ENCODE results near the gene NBEAL2. TPM values are rescaled to one million over a fixed set of nuclear protein-coding genes. Genes with fewer than 3 reads are reported as not detected.

NBEAL2 gene
- total and polyA plus RNA-seq, 2 of the 4 experiments (the other 2 are of a cell fraction), result 2.2 to 12.5 TPM

DNA sequence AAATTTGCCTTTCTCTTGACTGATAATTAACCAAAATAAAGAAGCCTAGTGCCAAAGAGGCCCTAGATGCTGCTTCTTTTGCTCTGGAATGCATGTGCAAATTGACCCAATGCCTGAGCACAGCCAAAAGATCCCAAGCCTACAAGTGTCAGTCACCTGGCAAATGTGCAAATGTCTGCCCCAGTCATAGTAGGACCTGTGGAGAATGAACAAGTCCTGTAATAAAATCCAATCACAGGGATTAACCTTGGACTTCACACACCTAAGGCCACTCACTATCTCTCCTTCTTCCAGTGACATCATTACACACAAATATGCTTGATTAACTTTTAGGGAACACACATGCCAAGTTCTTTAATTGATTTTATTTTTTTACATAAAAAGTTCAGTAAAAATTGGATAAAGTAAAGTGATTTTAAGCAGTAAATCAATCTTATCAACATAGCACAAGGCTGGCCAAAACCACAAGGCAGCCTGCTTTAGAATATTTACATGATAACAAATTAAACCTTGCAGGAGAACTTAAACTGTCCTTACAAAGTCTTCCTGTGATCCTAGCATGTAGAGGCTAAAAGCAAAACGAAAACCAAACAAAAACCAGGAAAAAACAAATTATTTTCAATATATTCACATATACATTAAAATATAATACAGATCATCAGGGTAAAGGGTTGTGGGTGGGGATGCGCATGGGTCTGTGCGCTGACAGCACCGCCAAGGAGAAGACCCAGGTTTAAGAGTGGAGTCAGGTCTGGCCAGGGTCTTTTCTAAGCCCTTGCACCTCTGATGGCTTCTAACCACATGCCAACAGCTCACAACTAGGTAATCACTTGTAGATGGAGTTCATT is 36.8 kb downstream of the NBEAL2 start (continued):
- TF ChIP-seq, protein P1, sequence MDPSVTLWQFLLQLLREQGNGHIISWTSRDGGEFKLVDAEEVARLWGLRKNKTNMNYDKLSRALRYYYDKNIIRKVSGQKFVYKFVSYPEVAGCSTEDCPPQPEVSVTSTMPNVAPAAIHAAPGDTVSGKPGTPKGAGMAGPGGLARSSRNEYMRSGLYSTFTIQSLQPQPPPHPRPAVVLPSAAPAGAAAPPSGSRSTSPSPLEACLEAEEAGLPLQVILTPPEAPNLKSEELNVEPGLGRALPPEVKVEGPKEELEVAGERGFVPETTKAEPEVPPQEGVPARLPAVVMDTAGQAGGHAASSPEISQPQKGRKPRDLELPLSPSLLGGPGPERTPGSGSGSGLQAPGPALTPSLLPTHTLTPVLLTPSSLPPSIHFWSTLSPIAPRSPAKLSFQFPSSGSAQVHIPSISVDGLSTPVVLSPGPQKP (IDR thresholded peaks at IDR 0.05; ENCODE audit: borderline replicate concordance, low read depth, low read length), result no peak

DNA sequence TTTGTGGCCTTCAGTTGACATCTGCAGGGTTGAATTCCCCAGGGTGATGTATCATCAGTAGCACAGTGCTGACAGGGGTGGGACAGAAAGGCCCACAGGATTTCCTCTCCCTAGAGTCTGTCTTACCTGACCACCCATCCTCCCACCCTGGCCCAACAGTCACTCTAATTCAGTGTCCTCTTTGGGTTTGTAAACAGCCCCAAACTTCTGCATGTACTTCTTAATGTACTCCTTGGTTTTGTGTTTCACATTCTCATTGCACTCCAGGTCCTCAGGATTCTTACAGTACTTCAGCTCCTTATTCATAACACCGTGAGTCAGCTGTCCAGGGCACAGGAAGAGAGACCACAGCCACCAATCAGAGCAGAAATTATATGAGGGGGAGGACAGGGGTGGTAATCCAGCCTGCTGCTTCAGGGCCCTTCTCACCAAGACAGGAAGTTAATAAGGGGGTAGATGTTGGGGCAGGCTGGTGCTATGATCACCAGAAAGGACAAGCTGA is 37.5 kb downstream of the NBEAL2 start:
- Histone ChIP-seq H3K4me1 (ENCODE audit: control insufficient read depth, insufficient read depth, low read length) (peaks cover 16% of the 10 kb centered on the region), H2BK5ac (ENCODE audit: low read depth, low read length, poor library complexity, severe bottlenecking) (peak overlapping the region; percentile 70), H3K9me1 (ENCODE audit: insufficient read depth, low read length) (peaks cover 32% of the 10 kb centered on the region), H3K23ac (ENCODE audit: low read depth, low read length) (peak overlapping the region; percentile 46), H3K36me3 (ENCODE audit: control insufficient read depth, insufficient read depth, low read length) (peaks cover 26% of the 10 kb centered on the region), H4K91ac (ENCODE audit: insufficient read depth, low read depth, low read length) (peak overlapping the region; percentile 29; the same call in 1 of the 2 replicates), H2AFZ (replicated peaks; ENCODE audit: low read length, poor library complexity) (peak overlapping the region; percentile 5), H3K18ac (ENCODE audit: low read depth, low read length) (no peak overlapping the region), H3K14ac (replicated peaks; ENCODE audit: low read depth, low read length) (peak overlapping the region; percentile 46; the same call in 1 of the 2 replicates), H4K20me1 (ENCODE audit: insufficient read depth, low read length) (peaks cover 24% of the 10 kb centered on the region), H2BK15ac (ENCODE audit: low read depth, low read length) (peak overlapping the region; percentile 81; the same call in 1 of the 3 replicates), H3K56ac (ENCODE audit: extremely low read depth, insufficient read depth, low read length) (peak overlapping the region; percentile 21; the same call in 1 of the 2 replicates), H3K4me2 (ENCODE audit: low read depth, low read length) (peak overlapping the region; percentile 48; the same call in 1 of the 2 replicates), H3K79me1 (ENCODE audit: low read depth in 1 of 2, low read length in 2 of 2) (peaks cover 29 to 71% of the 10 kb centered on the region in 2 experiments), H3K27ac (ENCODE audit: insufficient read depth, low read length) (peak overlapping the region; percentile 38), H3K9ac (ENCODE audit: low read depth, low read length) (no peak overlapping the region), H3K4ac (ENCODE audit: low read depth, low read length) (peak overlapping the region; percentile 60), H3K9me3 (ENCODE audit: control insufficient read depth, insufficient read depth, low read length) (no peaks in the 10 kb centered on the region), H3K4me3 (ENCODE audit: insufficient read depth, low read depth, low read length) (no peak overlapping the region), H2AK9ac (replicated peaks; ENCODE audit: low read depth, low read length, poor library complexity) (peak overlapping the region; percentile 58), H2BK20ac (ENCODE audit: low read depth, low read length) (no peak overlapping the region; the same call in 1 of the 2 replicates), H2BK120ac (ENCODE audit: low read depth, low read length) (peak overlapping the region; percentile 17), H3K27me3 (ENCODE audit: control insufficient read depth, insufficient read depth, low read length) (no peaks in the 10 kb centered on the region), H2AK5ac (ENCODE audit: low read depth, low read length) (0 out of 2 replicates have a peak overlapping the region, but pooled peaks have one; percentile 62), H4K8ac (ENCODE audit: low read depth in 2 of 2, low read length in 2 of 2) (peak overlapping the region in 1 of 2 experiments; percentile 57; a peak in 1 of 4 replicates), H4K5ac (ENCODE audit: low read depth, low read length) (no peak overlapping the region)
- POLR2A ChIA-PET (ENCODE audit: unreplicated experiment), result no interaction called here
- in situ Hi-C loops (cut with MboI; ENCODE audit: low sequenced_read_pairs), result no loop called here
- intact Hi-C loops (cut with micrococcal nuclease), result no loop called here
- ATAC-seq (ENCODE audit: low read depth), result peak; percentile 93
- dilution Hi-C loops (cut with HindIII; ENCODE audit: low sequenced_read_pairs, unreplicated experiment), result no loop called here
- CTCF ChIA-PET, result interaction anchor here (0.7 kb wide), 1 partner anchor 65 kb away, joined by 3 read pairs; no protein-coding TSS in a partner anchor
- DNase-seq, result peak; percentile 90
- TSS peak; percentile 96 for BruUV-seq (replicated peaks)
- 0% methylated on average over 1 of the region's 1 CpG; no CpG with 5 or more reads in 1 of the 2 experiments for WGBS, 2 experiments (ENCODE audit: extremely low coverage in 2 of 2, insufficient read length in 1 of 2)
- TF ChIP-seq, protein P2, sequence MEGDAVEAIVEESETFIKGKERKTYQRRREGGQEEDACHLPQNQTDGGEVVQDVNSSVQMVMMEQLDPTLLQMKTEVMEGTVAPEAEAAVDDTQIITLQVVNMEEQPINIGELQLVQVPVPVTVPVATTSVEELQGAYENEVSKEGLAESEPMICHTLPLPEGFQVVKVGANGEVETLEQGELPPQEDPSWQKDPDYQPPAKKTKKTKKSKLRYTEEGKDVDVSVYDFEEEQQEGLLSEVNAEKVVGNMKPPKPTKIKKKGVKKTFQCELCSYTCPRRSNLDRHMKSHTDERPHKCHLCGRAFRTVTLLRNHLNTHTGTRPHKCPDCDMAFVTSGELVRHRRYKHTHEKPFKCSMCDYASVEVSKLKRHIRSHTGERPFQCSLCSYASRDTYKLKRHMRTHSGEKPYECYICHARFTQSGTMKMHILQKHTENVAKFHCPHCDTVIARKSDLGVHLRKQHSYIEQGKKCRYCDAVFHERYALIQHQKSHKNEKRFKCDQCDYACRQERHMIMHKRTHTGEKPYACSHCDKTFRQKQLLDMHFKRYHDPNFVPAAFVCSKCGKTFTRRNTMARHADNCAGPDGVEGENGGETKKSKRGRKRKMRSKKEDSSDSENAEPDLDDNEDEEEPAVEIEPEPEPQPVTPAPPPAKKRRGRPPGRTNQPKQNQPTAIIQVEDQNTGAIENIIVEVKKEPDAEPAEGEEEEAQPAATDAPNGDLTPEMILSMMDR (conservative IDR thresholded peaks at IDR 0.05; ENCODE audit: low read depth, low read length), result no peak
- no peak for TF ChIP-seq MXI1 (IDR thresholded peaks at IDR 0.05; ENCODE audit: borderline replicate concordance, low read depth, low read length)
- no peak for TF ChIP-seq RAD21 (IDR thresholded peaks at IDR 0.05; ENCODE audit: low read length)
- no peak for TF ChIP-seq BHLHE40 (IDR thresholded peaks at IDR 0.05; ENCODE audit: low read depth, low read length)
- TF ChIP-seq CEBPB (IDR thresholded peaks at IDR 0.05; ENCODE audit: low read depth, low read length), result no peak
- 0 out of 2 replicates have a peak, but pooled peaks have one; percentile 15 for TF ChIP-seq FOS (IDR thresholded peaks at IDR 0.05; ENCODE audit: low read depth, low read length)
- TF ChIP-seq, protein P1 (IDR thresholded peaks at IDR 0.05; ENCODE audit: borderline replicate concordance, low read depth, low read length), result no peak
- TF ChIP-seq MAZ (IDR thresholded peaks at IDR 0.05; ENCODE audit: borderline replicate concordance, low read depth, low read length), result no peak
- TF ChIP-seq CHD1 (IDR thresholded peaks at IDR 0.05; ENCODE audit: low read depth, low read length), result no peak
